Naive thymus-derived CD8-positive, alpha-beta T cell (primary cell): ENCODE measurements around the gene KIAA2012. TPM values are rescaled to one million over a fixed set of nuclear protein-coding genes. Genes with fewer than 3 reads are reported as not detected.
"Not testable (repeated sequence)": the region's sequence is repeated elsewhere in the genome, so short reads cannot be mapped to it uniquely, and the experiment has no call there.

Experiments
- ATAC-seq, 2 donors: fragments of 150-1000 bp; cut with Tn5 transposase in 1 of 2; sonication (Bioruptor Pico), chemical (Tn5 transposase) in 1 of 2; 1 replicate in 1 of 2; 2 replicates in 1 of 2; pipeline ENCODE4 v1.10.0; 2021; ENCODE audit warnings: mild to moderate bottlenecking in 2 of 2, moderate library complexity in 2 of 2
- POLR2A ChIA-PET: fragments of 350-600 bp; sonication (Branson Sonifier 250); formaldehyde crosslinking; loops from one replicate; lab custom pipeline; 2021; ENCODE audit warnings: antibody characterized with exemption; lab: Charles Lee
- DNase-seq, 10 donors: peaks; one replicate each; pipeline versions ENCODE4 v3.0.0 to v3.0.0-alpha.2; 2020 to 2022
- H3K27ac Mint-ChIP-seq, 10 donors: one replicate each; pipeline ENCODE4 v1.8.0; 2020 to 2022; ENCODE audit warnings: mild to moderate bottlenecking in 10 of 10, mixed read lengths in 10 of 10, moderate library complexity in 4 of 10, inconsistent platforms in 1 of 10
- H3K27me3 Mint-ChIP-seq, 5 donors: one replicate each; pipeline ENCODE4 v1.8.0; 2021 to 2022; ENCODE audit warnings: mixed read lengths in 5 of 5
- H3K36me3 Mint-ChIP-seq, 3 donors: one replicate each; pipeline ENCODE4 v1.8.0; 2020 to 2022; ENCODE audit warnings: mixed read lengths in 3 of 3, mild to moderate bottlenecking in 2 of 3, inconsistent platforms in 1 of 3
- H3K4me1 Mint-ChIP-seq, 4 donors: one replicate each; pipeline ENCODE4 v1.8.0; 2021 to 2022; ENCODE audit warnings: mixed read lengths in 4 of 4
- H3K4me3 Mint-ChIP-seq, 10 donors: one replicate each; pipeline ENCODE4 v1.8.0; 2020 to 2022; ENCODE audit warnings: mild to moderate bottlenecking in 10 of 10, mixed read lengths in 10 of 10, moderate library complexity in 6 of 10, inconsistent platforms in 1 of 10
- H3K9me3 Mint-ChIP-seq, 9 donors: one replicate each; pipeline ENCODE4 v1.8.0; 2020 to 2022; ENCODE audit warnings: mixed read lengths in 9 of 9, mild to moderate bottlenecking in 3 of 9, inconsistent platforms in 1 of 9, moderate library complexity in 1 of 9
- polyA plus RNA-seq, 3 donors: library from polyadenylated mRNA; unstranded; fragments of 300-500 nt; fragmentation: Illumina TruSeq; gene quantifications; one replicate each; pipeline ENCODE4 v1.2.3, GENCODE V29; 2021
- total RNA-seq, 8 experiments: library from RNA in 2 of 8; stranded (reverse) in 2 of 8; gene quantifications; one replicate each; pipeline ENCODE4 v1.2.3 and lab custom pipeline; 2021 to 2026

The KIAA2012 gene
- total and polyA plus RNA-seq, 5 experiments from 2014 or later, result not detected

- no peak for DNase-seq
- no peak for ATAC-seq
- POLR2A ChIA-PET, result no interaction called here
- Mint-ChIP-seq H3K4me3 (no peak overlapping the region), H3K36me3 (no peaks in the 10 kb centered on the region), H3K27ac (no peak overlapping the region), H3K27me3 (no peaks in the 10 kb centered on the region), H3K9me3 (no peaks in the 10 kb centered on the region), H3K4me1 (no peaks in the 10 kb centered on the region)
Measured at GRCh38 chr2:202133200-202133908, 60.3 kb downstream of the KIAA2012 start.

DNA sequence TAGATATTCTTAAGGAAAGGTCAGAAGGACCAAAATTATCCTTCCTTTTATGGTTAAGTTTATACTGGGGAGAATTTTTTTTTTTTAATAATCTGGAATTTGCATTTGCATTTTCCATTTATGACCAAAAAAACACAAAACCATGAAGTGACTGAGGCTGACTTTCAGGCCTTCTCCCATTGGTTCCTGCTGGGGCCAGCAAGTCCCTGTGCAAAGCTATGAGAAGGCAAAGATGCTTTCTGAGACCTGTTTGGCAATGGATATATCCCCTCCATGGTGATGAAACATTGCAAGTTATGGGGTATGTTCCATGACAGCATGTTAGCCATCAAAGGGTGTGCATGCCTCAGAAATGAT lies 60.8 kb downstream of the KIAA2012 start:
- no peak for ATAC-seq
- Mint-ChIP-seq H3K27ac (peak overlapping the region in 1 of 10 donors; percentile 7), H3K36me3 (no peaks in the 10 kb centered on the region), H3K9me3 (no peaks in the 10 kb centered on the region), H3K4me1 (no peaks in the 10 kb centered on the region), H3K4me3 (no peak overlapping the region), H3K27me3 (no peaks in the 10 kb centered on the region)
- POLR2A ChIA-PET, result no interaction called here
- DNase-seq, result no peak

DNA sequence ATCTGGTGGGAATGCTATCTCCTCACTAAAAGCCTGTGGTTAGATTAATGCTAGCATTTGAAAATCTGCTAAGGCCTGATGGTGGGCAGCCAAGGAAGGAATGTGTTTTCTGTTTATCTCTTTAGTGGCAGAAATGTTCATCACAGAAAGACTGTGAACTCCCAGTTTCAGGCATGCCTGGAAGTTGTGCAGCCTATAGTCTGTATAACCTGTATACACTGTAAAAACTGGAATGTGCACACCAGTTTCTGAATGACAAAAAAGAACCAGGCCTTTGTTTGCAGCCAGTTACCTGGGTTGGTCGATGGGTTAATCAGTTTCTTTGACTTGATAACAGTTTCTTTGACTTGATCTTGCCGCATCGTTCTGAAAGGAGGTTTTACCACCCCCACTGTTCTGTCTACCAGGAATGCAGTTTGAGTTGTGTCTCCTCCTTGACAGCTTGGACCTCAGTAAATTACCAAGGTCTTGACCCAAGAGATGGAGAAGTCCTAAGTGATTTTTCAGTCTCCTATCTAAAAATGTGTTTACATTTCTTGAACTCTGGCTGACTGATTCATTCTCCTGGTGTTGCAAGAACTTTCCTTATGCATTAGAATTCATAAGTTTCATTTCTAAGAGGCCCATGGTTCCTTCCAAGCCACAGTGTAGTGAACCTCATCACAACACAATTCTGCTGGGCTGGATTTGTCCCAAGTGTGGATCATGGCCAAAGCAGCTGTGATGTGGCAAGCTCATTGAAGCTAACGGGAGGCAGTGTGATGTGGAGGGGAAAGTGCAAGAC lies 62.2 kb downstream of the KIAA2012 start:
- no peak overlapping the region for H3K4me3 Mint-ChIP-seq
- ATAC-seq, result no peak
- H3K4me1 Mint-ChIP-seq, result no peaks in the 10 kb centered on the region
- DNase-seq, result no peak
- no peak overlapping the region for H3K27ac Mint-ChIP-seq
- no peaks in the 10 kb centered on the region for H3K9me3 Mint-ChIP-seq
- no peaks in the 10 kb centered on the region for H3K27me3 Mint-ChIP-seq
- POLR2A ChIA-PET, result no interaction called here
- no peaks in the 10 kb centered on the region for H3K36me3 Mint-ChIP-seq

DNA sequence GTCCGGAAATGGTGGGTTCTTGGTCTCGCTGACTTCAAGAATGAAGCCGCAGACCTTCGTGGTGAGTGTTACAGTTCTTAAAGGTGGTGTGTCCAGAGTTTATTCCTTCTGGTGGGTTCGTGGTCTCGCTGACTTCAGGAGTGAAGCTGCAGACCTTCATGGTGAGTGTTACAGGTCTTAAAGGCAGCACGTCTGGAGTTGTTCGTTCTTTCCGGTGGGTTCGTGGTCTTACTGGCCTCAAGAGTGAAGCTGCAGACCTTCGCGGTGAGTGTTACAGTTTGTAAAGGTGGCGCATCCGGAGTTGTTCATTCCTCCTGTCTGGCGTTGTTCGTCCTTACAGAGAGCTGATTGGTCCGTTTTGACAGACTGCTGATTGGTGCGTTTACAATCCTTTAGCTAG lies 63.0 kb downstream of the KIAA2012 start:
- H3K36me3 Mint-ChIP-seq, H3K27me3 Mint-ChIP-seq, DNase-seq, ATAC-seq, H3K4me3 Mint-ChIP-seq, H3K9me3 Mint-ChIP-seq, POLR2A ChIA-PET, H3K4me1 Mint-ChIP-seq: not testable (repeated sequence)
- H3K27ac Mint-ChIP-seq, result peak overlapping the region in 1 of 10 donors; percentile 87

GRCh38 chr2:202136526-202136925 lies 63.5 kb downstream of the KIAA2012 start:
- DNase-seq (no peak), ATAC-seq (no peak)
- Mint-ChIP-seq H3K27me3 (no peaks in the 10 kb centered on the region), H3K9me3 (no peaks in the 10 kb centered on the region), H3K4me1 (no peaks in the 10 kb centered on the region), H3K27ac (no peak overlapping the region), H3K36me3 (no peaks in the 10 kb centered on the region), H3K4me3 (no peak overlapping the region)
- POLR2A ChIA-PET, result interaction anchor here (0.7 kb wide), 1 partner anchor 34 kb away, joined by 3 read pairs; no protein-coding TSS in a partner anchor

DNA sequence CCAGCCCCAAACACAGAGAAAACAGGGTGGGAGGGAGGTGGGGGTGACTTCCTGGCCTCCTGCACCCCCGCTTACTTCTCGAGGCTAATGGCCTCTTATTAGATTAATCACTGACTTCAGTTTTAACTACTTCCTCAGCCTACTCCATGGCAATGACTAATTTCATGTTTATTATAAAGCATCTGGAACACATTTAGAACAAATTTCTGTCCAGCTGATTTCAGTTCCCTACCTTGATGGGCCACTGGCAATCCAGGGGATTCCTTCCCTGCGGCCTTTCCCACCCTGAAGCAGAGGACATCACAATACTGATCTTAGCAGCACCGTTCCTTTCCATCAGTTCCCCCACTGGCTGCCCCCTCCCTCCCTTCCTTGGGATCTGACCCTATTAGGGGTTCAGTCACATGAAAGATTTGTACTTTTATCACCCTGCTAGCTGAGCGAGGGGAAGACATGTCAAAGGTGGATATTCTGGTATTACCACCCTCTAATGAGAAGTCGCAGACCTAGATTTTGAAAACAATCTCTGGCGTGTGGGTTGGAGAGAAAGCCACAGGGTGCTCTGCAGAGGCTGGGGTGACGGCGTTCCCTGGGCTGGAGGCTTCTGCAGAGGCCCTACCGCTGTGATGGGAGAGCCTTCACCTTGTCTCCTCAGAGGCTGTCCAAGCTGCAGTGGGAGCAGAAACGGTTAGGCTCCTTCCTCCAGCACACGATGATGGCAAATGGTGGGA lies 67.6 kb downstream of the KIAA2012 start:
- Mint-ChIP-seq H3K9me3 (no peaks in the 10 kb centered on the region), H3K27me3 (no peaks in the 10 kb centered on the region), H3K36me3 (no peaks in the 10 kb centered on the region), H3K4me3 (no peak overlapping the region), H3K4me1 (peaks cover 0 to 3% (median 0%) of the 10 kb centered on the region in 4 donors), H3K27ac (no peak overlapping the region)
- no peak for DNase-seq
- POLR2A ChIA-PET, result no interaction called here
- no peak for ATAC-seq

DNA sequence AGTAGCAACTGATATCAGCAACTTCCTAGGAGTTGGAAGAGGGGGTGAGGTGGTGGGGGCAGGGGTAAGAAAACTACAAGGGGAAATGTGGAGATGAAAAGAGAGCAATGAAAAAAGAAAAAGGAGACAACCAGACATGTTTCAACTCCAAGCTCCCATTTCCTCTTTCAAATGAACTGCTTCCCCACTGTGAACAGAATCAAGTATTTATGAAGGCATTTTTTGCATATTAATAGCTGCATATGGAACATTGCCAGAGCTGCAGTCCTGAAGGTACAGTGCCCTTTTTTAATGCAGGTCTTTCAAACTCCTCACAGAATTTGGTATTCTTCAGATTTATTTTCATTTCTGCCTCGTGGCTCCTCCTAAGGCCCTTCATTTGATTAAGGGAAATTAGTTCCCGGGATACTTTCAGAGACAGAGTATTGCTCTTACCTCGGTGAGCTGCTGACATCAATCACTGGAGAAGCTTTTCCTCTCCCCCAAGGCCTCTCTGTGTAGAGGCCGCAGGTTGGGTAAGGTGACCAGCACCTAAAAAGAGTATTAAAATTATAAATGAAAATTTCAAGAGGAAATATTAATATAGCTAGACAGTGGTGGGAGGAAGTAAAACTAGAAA lies 68.4 kb downstream of the KIAA2012 start:
- H3K4me1 Mint-ChIP-seq, result peaks cover 0 to 3% (median 0%) of the 10 kb centered on the region in 4 donors
- no peaks in the 10 kb centered on the region for H3K9me3 Mint-ChIP-seq
- no peak overlapping the region for H3K27ac Mint-ChIP-seq
- H3K36me3 Mint-ChIP-seq, result no peaks in the 10 kb centered on the region
- no peaks in the 10 kb centered on the region for H3K27me3 Mint-ChIP-seq
- no peak overlapping the region for H3K4me3 Mint-ChIP-seq
- no peak for ATAC-seq
- DNase-seq, result no peak
- POLR2A ChIA-PET, result no interaction called here

DNA sequence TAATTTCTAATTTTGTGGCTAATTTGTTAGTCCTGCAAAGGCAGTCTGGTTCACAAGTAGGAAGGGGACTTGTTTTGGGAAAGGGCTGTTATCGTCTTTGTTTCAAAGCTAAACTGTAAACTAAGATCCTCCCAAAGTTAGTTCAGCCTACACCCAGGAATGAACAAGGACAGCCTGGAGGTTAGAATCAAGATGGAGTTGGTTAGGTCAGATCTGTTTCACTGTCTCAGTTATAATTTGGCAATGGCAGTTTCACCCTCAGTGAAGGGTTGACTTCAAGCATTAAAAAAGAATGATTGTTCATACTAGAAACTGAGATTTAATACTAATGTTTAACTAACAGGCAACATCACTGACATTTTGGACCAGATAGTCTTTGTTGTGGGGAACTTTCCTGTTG lies 69.5 kb downstream of the KIAA2012 start:
- POLR2A ChIA-PET, result no interaction called here
- Mint-ChIP-seq H3K36me3 (no peaks in the 10 kb centered on the region), H3K9me3 (no peaks in the 10 kb centered on the region), H3K27ac (no peak overlapping the region), H3K4me1 (peaks cover 0 to 3% (median 0%) of the 10 kb centered on the region in 4 donors), H3K4me3 (no peak overlapping the region), H3K27me3 (peaks cover 0 to 2% (median 0%) of the 10 kb centered on the region in 5 donors)
- DNase-seq (no peak), ATAC-seq (no peak)

- Mint-ChIP-seq H3K27me3 (peaks cover 0 to 16% (median 2%) of the 10 kb centered on the region in 5 donors), H3K4me1 (peaks cover 0 to 3% (median 0%) of the 10 kb centered on the region in 4 donors), H3K9me3 (no peaks in the 10 kb centered on the region), H3K4me3 (no peak overlapping the region), H3K27ac (no peak overlapping the region), H3K36me3 (no peaks in the 10 kb centered on the region)
- DNase-seq, result no peak
- ATAC-seq, result no peak
- POLR2A ChIA-PET, result no interaction called here
Measured at GRCh38 chr2:202147775-202148174, 74.7 kb downstream of the KIAA2012 start.

- H3K9me3 Mint-ChIP-seq, result no peaks in the 10 kb centered on the region
- no peak for ATAC-seq
- no peak for DNase-seq
- no peak overlapping the region for H3K27ac Mint-ChIP-seq
- no peak overlapping the region for H3K4me3 Mint-ChIP-seq
- POLR2A ChIA-PET, result no interaction called here
- H3K27me3 Mint-ChIP-seq, result peaks cover 0 to 19% (median 5%) of the 10 kb centered on the region in 5 donors
- peaks cover 0 to 3% (median 0%) of the 10 kb centered on the region in 4 donors for H3K4me1 Mint-ChIP-seq
- no peaks in the 10 kb centered on the region for H3K36me3 Mint-ChIP-seq
Measured at GRCh38 chr2:202148515-202149154, 75.6 kb downstream of the KIAA2012 start.

- POLR2A ChIA-PET, result no interaction called here
- Mint-ChIP-seq H3K27ac (no peak overlapping the region), H3K9me3 (no peaks in the 10 kb centered on the region), H3K36me3 (no peaks in the 10 kb centered on the region), H3K4me3 (no peak overlapping the region), H3K4me1 (peaks cover 0 to 3% (median 0%) of the 10 kb centered on the region in 4 donors), H3K27me3 (peaks cover 0 to 19% (median 5%) of the 10 kb centered on the region in 5 donors)
- no peak for DNase-seq
- no peak for ATAC-seq
Measured at GRCh38 chr2:202149155-202149762, 76.2 kb downstream of the KIAA2012 start.

- no peak overlapping the region for H3K4me3 Mint-ChIP-seq
- ATAC-seq, result no peak
- H3K4me1 Mint-ChIP-seq, result no peaks in the 10 kb centered on the region
- POLR2A ChIA-PET, result no interaction called here
- H3K27me3 Mint-ChIP-seq, result peaks cover 2 to 19% (median 7%) of the 10 kb centered on the region in 5 donors
- H3K27ac Mint-ChIP-seq, result no peak overlapping the region
- H3K36me3 Mint-ChIP-seq, result no peaks in the 10 kb centered on the region
- H3K9me3 Mint-ChIP-seq, result no peaks in the 10 kb centered on the region
- DNase-seq, result no peak
Measured at GRCh38 chr2:202149936-202150335, 76.9 kb downstream of the KIAA2012 start.
